SU-DHL-6 (cell line): Measurements from ENCODE around the gene SORL1.

Experiments used
- EZH2phosphoT487 ChIP-seq: fragments of 200-600 bp; sonication (generic), shearing (Covaris generic); conservative IDR thresholded peaks from 2 replicates; pipeline ENCODE4 v1.6.1; 2018; ENCODE audit warnings: mild to moderate bottlenecking, antibody characterized with exemption, low read length, moderate library complexity, mixed read lengths
- TF ChIP-seq, protein P1 (sequence below): fragments of 200-600 bp; sonication (generic); IDR thresholded peaks from one replicate; pipeline ENCODE4 v1.5.1; 2017; ENCODE audit warnings: antibody characterized with exemption, mild to moderate bottlenecking, low read length, moderate library complexity; ENCODE audit not compliant: insufficient read depth, poor library complexity, severe bottlenecking

DNA sequence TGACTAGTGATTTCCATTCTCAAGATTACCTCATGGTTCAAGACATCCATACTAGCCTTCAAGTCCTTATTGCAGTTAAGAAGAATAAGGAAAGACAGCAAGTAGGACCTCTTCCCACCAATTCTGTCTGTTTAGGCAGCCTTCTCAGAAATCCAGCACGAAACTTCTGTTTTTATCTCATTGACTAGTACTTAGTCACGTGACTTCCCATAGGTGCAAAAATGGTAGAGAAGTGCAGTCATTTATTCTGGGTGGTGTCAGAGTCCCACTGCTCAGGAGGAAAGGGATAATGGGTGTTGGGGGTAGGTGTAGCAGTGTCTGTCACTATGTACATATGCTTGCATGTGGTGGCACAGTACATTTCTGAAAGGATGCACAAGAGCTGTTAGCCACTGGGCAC lies 58.3 kb downstream of the SORL1 start:
- TF ChIP-seq, protein P1, sequence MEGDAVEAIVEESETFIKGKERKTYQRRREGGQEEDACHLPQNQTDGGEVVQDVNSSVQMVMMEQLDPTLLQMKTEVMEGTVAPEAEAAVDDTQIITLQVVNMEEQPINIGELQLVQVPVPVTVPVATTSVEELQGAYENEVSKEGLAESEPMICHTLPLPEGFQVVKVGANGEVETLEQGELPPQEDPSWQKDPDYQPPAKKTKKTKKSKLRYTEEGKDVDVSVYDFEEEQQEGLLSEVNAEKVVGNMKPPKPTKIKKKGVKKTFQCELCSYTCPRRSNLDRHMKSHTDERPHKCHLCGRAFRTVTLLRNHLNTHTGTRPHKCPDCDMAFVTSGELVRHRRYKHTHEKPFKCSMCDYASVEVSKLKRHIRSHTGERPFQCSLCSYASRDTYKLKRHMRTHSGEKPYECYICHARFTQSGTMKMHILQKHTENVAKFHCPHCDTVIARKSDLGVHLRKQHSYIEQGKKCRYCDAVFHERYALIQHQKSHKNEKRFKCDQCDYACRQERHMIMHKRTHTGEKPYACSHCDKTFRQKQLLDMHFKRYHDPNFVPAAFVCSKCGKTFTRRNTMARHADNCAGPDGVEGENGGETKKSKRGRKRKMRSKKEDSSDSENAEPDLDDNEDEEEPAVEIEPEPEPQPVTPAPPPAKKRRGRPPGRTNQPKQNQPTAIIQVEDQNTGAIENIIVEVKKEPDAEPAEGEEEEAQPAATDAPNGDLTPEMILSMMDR = no peak
- TF ChIP-seq EZH2phosphoT487 = no peak
